IPS-15b (cell line): ENCODE data around the gene GSDME.

ENCODE experiments used
- H3K27me3 ChIP-seq: one replicate; pipeline ENCODE4 v1.6.1; 2013; ENCODE audit warnings: low read length; ENCODE audit not compliant: control insufficient read depth, insufficient read depth
- H3K36me3 ChIP-seq: one replicate; pipeline ENCODE4 v1.6.1; 2013; ENCODE audit warnings: low read length; ENCODE audit not compliant: control insufficient read depth, insufficient read depth
- H3K4me1 ChIP-seq: one replicate; pipeline ENCODE4 v1.6.1; 2013; ENCODE audit warnings: mild to moderate bottlenecking, low read length; ENCODE audit not compliant: control insufficient read depth, insufficient read depth
- H3K4me3 ChIP-seq: one replicate; pipeline ENCODE4 v1.5.1; 2013; ENCODE audit warnings: low read depth, low read length
- H3K9ac ChIP-seq: one replicate; pipeline ENCODE4 v1.6.1; 2013; ENCODE audit warnings: low read depth, mild to moderate bottlenecking, low read length
- H3K9me3 ChIP-seq: one replicate; pipeline ENCODE4 v1.6.1; 2013; ENCODE audit warnings: mild to moderate bottlenecking, low read length; ENCODE audit not compliant: control insufficient read depth, insufficient read depth

The GSDME gene

GRCh38 chr7:24690251-24690650 is 67.0 kb downstream of the GSDME start:
- Histone ChIP-seq H3K4me3 (no peak overlapping the region), H3K36me3 (no peaks in the 10 kb centered on the region), H3K27me3 (no peaks in the 10 kb centered on the region), H3K9ac (no peak overlapping the region), H3K9me3 (no peaks in the 10 kb centered on the region), H3K4me1 (peaks cover 7% of the 10 kb centered on the region)

GRCh38 chr7:24685708-24686107 is 71.6 kb downstream of the GSDME start:
- H3K36me3 ChIP-seq, result no peaks in the 10 kb centered on the region
- H3K4me1 ChIP-seq, result peaks cover 9% of the 10 kb centered on the region
- H3K9ac ChIP-seq, result no peak overlapping the region
- H3K27me3 ChIP-seq, result no peaks in the 10 kb centered on the region
- H3K9me3 ChIP-seq, result no peaks in the 10 kb centered on the region
- H3K4me3 ChIP-seq, result no peak overlapping the region

GRCh38 chr7:24670782-24671181 is 86.5 kb downstream of the GSDME start:
- no peak overlapping the region for H3K9ac ChIP-seq
- no peaks in the 10 kb centered on the region for H3K4me1 ChIP-seq
- H3K27me3 ChIP-seq, result no peaks in the 10 kb centered on the region
- H3K36me3 ChIP-seq, result peaks cover 5% of the 10 kb centered on the region
- no peaks in the 10 kb centered on the region for H3K9me3 ChIP-seq
- no peak overlapping the region for H3K4me3 ChIP-seq

GRCh38 chr7:24669971-24670591 is 87.2 kb downstream of the GSDME start:
- peaks cover 3% of the 10 kb centered on the region for H3K4me1 ChIP-seq
- H3K9ac ChIP-seq, result no peak overlapping the region
- H3K27me3 ChIP-seq, result no peaks in the 10 kb centered on the region
- no peak overlapping the region for H3K4me3 ChIP-seq
- H3K36me3 ChIP-seq, result peaks cover 5% of the 10 kb centered on the region
- no peaks in the 10 kb centered on the region for H3K9me3 ChIP-seq

- H3K9me3 ChIP-seq, result no peaks in the 10 kb centered on the region
- no peak overlapping the region for H3K9ac ChIP-seq
- peaks cover 5% of the 10 kb centered on the region for H3K36me3 ChIP-seq
- no peak overlapping the region for H3K4me3 ChIP-seq
- peaks cover 3% of the 10 kb centered on the region for H3K4me1 ChIP-seq
- H3K27me3 ChIP-seq, result no peaks in the 10 kb centered on the region
Observed at GRCh38 chr7:24668927-24669635, 88.2 kb downstream of the GSDME start.

- Histone ChIP-seq H3K9ac (no peak overlapping the region), H3K9me3 (no peaks in the 10 kb centered on the region), H3K27me3 (no peaks in the 10 kb centered on the region), H3K36me3 (peaks cover 5% of the 10 kb centered on the region), H3K4me1 (peaks cover 3% of the 10 kb centered on the region), H3K4me3 (no peak overlapping the region)
Observed at GRCh38 chr7:24665564-24666294, 91.5 kb downstream of the GSDME start.

- Histone ChIP-seq H3K9me3 (no peaks in the 10 kb centered on the region), H3K4me1 (peaks cover 12% of the 10 kb centered on the region), H3K9ac (no peak overlapping the region), H3K4me3 (no peak overlapping the region), H3K36me3 (no peaks in the 10 kb centered on the region), H3K27me3 (no peaks in the 10 kb centered on the region)
Observed at GRCh38 chr7:24660546-24660945, 96.7 kb downstream of the GSDME start.

GRCh38 chr7:24659505-24659904 is 97.8 kb downstream of the GSDME start:
- H3K27me3 ChIP-seq, result no peaks in the 10 kb centered on the region
- H3K9me3 ChIP-seq, result no peaks in the 10 kb centered on the region
- no peaks in the 10 kb centered on the region for H3K36me3 ChIP-seq
- H3K4me3 ChIP-seq, result no peak overlapping the region
- peaks cover 9% of the 10 kb centered on the region for H3K4me1 ChIP-seq
- H3K9ac ChIP-seq, result no peak overlapping the region

- Histone ChIP-seq H3K9me3 (no peaks in the 10 kb centered on the region), H3K9ac (no peak overlapping the region), H3K4me1 (peaks cover 9% of the 10 kb centered on the region), H3K4me3 (no peak overlapping the region), H3K27me3 (no peaks in the 10 kb centered on the region), H3K36me3 (no peaks in the 10 kb centered on the region)
Observed at GRCh38 chr7:24657980-24658379, 99.3 kb downstream of the GSDME start.

- Histone ChIP-seq H3K4me1 (peaks cover 9% of the 10 kb centered on the region), H3K36me3 (no peaks in the 10 kb centered on the region), H3K9ac (no peak overlapping the region), H3K27me3 (no peaks in the 10 kb centered on the region), H3K4me3 (no peak overlapping the region), H3K9me3 (no peaks in the 10 kb centered on the region)
Observed at GRCh38 chr7:24656608-24657007, 100.7 kb downstream of the GSDME start.

GRCh38 chr7:24654305-24654704 is 103.0 kb downstream of the GSDME start:
- no peak overlapping the region for H3K9ac ChIP-seq
- H3K36me3 ChIP-seq, result no peaks in the 10 kb centered on the region
- no peaks in the 10 kb centered on the region for H3K4me1 ChIP-seq
- H3K4me3 ChIP-seq, result no peak overlapping the region
- no peaks in the 10 kb centered on the region for H3K27me3 ChIP-seq
- H3K9me3 ChIP-seq, result no peaks in the 10 kb centered on the region
